UCSD-AML1 (cell line): ENCODE measurements around the gene BLM.
"Not testable (repeated sequence)": the region's sequence is repeated elsewhere in the genome, so short reads cannot be mapped to it uniquely, and the experiment has no call there.

Source experiments
- DNase-seq: peaks from one replicate; lab custom pipeline; 2025; ENCODE audit not compliant: unreplicated experiment; lab: John Stamatoyannopoulos, UW

The BLM gene

DNA sequence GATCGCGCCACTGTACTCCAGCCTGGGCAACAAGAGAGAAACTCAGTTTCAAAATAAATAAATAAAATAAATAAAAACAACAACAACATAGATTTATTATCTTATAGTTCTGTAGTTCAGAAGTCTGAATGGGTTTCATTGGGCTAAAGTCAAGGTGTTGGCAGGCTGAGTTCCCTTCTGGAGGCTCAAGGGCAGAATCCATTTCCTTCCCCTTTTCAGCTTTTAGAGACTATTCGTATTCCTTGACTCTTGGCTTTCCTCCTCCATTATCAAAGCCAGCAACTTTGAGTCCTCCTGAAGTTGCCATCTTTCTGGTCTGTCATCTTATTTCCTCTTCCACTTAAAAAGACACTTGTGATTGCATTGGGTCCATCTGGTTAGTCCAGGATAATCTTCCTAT is 12.1 kb downstream of the BLM start:
- DNase-seq = no peak

DNA sequence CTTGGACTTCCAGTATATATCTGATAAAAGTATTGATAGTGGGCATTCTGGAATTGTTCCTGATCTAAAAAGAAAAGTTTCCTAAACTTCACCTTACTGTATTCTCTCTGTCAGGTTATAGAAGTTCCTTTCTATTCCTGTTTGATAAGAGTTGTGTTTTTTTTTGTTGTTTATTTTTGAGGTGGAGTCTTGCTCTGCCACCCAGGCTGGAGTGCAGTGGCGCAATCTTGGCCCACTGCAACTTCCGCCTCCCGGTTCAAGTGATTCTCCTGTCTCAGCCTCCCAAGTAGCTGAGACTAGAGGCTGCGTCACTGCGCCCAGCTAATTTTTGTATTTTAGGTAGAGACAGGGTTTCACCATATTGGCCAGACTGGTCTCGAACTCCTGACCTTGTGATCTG is 13.1 kb downstream of the BLM start:
- DNase-seq = no peak

DNA sequence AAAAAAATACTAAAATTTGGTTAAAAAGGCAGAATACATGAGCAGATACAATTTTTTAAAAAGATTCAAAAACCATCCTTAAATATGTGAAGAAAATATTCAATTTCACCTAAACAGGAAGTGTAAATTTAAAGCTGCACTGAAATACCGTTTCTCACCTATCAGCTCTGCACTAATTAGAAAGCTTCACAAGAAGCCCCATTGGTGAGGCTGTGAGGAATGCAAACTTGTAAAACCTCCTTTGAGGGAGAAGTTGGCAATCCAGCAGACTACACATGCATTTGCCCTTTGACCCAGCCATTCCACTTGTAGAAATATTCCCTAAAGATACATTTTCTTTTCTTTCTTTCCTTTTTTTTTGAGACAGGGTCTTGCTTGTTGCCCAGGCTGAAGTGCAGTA is 18.8 kb downstream of the BLM start:
- DNase-seq = no peak

DNA sequence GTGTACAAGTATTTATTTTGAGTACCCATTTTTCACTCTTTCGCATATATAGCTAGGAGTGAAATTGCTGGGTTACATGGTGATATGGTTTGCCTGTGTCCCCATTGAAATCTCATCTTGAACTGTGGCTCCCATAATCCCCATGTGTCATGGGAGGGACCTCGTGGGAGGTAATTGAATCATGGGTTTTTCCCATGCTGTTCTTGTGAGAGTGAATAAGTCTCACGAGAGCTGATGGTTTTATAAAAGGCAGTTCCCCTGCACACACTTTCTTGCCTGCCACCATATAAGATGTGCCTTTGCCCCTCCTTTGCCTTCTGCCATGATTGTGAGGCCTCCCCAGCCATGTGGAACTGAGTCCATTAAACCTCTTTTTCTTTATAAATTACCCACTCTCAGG is 23.4 kb downstream of the BLM start:
- not testable (repeated sequence) for DNase-seq

DNA sequence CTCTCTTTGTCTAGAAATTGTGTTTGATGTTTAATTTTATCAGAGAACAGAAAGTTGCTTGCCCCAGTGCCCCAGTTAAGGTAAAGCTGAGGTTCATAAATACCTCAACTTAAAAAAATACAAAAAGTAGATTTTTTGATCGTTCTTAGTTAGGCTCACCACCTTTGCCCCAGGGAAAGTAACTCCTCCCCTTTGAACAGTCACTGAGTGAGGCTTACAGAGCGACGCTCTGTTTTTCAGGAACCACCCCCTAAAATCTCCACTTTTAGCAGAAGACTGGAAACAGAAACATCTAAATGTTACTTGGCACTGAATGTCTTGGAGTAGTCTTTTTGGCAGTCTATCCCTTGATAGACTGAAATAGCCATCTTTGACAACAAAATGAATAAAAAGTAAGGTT is 24.9 kb downstream of the BLM start:
- no peak for DNase-seq

DNA sequence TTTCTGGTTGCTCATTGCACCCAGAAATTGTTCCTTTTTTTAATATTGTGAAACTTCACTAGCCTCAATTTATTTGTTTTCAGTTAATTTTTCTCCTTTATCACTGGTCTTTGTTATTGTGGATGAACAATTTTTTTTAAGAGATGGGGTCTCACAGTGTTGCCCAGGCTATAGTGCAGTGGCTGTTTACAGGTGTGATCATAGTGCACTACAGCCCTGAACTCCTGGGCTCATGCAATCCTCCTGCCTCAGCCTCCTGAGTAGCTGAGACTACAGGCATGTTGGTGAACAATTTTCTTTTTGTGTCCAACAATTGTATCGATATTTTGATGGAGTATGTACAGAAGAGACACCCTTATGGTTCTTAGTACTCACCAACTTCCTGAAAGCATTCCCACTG is 26.3 kb downstream of the BLM start:
- no peak for DNase-seq

DNA sequence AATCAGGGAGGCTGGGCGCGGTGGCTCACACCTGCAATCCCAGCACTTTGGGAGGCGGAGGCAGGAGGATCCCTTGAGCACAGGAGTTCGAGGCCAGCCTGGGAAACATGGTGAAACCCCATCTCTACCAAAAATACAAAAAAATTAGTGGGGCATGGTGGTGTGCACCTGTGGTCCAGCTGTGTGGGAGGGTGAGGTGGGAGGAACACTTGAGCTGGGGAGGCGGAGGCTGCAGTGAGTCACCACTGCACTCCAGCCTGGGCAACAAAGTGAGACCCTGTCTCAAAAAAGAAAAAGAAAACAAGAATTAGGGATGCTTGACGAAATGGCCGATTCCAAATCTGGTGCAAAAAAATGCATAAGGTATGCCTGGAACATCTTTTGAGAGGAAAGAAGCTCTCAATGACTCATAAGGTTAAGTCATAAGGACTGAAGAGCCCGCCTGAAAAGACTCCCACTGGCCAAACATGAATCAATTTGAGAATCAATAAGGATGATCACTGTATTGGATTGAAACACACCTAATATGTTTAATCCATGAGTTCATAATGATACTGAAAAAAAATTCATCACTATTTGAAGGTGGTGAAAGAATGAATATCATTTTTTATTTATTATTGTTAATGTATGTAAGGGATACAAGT is 27.7 kb downstream of the BLM start:
- no peak for DNase-seq

DNA sequence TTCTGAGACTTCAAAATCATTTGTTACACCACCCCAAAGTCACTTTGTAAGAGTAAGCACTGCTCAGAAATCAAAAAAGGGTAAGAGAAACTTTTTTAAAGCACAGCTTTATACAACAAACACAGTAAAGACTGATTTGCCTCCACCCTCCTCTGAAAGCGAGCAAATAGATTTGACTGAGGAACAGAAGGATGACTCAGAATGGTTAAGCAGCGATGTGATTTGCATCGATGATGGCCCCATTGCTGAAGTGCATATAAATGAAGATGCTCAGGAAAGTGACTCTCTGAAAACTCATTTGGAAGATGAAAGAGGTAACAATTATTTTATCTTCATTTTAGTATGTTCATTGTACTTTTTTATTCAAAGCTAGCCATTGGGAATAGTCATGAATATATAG is 32.6 kb downstream of the BLM start:
- DNase-seq = no peak

DNA sequence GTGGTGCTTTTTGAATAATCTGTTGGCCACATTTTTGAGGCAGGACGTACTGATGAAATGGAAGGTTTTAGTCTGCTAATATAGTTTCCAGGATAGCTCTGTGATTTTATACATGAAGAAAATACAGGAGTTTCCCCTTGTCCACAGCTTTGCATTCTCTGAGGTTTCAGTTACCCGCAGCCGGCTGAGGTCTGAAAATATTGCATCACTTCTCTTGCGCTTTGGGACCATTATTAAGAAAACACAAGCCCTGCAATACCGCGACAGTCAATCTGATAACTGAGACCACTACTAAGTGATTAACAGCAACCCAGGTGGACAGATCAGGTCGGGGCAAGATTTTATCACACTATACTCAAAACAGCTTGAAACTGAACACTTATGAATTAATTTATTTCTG is 33.0 kb downstream of the BLM start:
- DNase-seq = no peak

DNA sequence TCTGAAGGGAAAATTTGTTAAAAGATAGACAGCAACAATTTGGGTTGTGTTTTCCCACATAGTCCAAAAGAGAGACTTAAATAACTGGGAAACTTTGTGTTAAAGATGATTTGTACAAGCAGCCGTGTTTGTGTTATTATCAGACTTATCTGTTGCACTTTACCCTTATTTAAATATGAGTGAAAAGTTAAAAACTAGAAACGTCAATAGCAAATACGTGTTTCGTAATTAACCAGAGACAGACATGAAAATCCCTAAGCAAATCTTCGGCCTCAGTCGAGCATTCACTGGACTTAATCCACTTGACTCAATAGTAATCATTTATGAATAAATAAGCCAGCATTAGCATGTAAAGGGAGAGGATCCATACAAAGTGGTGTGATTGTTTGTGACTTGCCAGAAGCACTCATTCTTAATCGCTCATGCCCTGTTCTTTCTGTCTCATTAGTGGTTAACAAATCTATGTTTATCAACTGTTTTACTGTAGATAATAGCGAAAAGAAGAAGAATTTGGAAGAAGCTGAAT is 34.2 kb downstream of the BLM start:
- DNase-seq = no peak

DNA sequence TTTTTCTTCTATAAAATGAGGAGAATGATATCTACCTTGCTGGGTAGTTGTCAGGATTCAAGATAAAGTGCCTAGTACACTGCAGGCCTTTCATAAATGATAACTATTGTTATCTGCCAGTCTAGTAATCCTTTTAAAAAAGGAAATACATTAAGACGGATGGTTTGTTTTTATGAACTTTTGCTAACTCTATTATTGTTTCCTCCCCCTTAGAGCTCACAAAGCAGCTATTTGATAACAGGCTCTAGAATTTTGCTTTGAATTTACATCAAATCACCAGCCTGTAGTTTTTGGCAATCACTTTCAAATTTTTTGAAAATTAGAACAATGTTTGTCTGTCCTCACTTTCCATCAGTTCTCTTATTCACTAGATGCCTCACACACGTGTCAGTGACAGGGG is 39.8 kb downstream of the BLM start:
- DNase-seq = no peak

DNA sequence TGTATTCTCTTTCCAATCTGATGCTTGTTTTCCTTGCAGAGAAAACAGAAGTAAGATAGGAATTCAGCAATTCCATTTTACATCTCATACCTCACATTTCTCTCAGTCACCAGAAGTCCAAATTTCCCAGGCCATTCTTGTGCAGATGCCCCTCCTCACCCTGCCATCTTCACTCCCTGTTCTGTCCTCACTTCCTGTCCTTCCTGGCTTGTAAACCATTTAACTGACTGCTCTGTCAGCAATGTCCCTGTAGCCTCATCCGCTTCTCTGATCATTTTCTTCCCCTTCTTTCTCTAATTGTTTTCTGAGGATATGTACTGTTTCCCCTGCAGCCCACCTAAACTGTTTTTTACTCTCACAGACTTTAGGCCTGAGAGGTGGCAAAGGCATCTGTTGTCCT is 40.3 kb downstream of the BLM start:
- DNase-seq = no peak

DNA sequence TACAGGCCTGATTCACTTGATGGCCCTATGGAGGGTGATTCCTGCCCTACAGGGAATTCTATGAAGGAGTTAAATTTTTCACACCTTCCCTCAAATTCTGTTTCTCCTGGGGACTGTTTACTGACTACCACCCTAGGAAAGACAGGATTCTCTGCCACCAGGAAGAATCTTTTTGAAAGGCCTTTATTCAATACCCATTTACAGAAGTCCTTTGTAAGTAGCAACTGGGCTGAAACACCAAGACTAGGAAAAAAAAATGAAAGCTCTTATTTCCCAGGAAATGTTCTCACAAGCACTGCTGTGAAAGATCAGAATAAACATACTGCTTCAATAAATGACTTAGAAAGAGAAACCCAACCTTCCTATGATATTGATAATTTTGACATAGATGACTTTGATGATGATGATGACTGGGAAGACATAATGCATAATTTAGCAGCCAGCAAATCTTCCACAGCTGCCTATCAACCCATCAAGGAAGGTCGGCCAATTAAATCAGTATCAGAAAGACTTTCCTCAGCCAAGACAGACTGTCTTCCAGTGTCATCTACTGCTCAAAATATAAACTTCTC is 43.6 kb downstream of the BLM start:
- no peak for DNase-seq

DNA sequence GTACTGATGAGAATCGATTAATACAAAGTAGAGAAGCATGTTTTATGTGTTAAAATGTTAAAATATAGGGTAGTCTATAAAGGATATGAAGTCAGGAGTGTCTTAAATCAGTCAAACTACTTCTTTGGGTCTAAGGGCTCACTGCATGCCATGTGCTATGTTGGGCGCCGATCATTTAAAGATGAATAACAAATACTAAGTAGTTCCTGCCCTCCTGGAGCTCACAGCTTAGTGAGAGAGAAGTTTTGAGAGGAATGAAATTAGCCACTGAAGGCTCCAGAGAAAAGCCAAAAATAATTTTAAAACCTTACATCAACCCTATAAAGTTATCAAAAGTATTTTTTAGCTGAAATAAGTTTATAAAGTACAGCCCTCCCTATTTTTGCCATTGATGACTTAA is 44.5 kb downstream of the BLM start:
- no peak for DNase-seq

DNA sequence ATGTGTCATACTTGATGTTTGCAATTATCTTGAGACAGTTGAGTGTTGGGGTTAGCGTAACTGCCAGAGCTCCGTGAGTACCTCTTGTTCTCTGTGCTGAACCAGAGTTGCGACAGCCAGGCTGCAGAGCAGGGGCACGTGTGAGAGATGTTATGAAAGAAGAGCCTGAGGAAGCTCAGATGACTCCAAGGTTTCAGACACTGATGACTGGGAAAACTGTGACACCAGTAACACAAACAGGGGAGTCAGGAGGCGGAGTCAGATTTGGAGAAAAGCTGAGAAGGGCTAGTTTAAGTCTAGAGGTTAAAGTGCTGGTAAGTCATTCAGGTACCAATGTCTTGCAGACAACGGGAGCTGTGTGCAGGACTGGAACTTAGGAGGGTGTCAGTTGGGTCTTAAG is 45.0 kb downstream of the BLM start:
- no peak for DNase-seq

DNA sequence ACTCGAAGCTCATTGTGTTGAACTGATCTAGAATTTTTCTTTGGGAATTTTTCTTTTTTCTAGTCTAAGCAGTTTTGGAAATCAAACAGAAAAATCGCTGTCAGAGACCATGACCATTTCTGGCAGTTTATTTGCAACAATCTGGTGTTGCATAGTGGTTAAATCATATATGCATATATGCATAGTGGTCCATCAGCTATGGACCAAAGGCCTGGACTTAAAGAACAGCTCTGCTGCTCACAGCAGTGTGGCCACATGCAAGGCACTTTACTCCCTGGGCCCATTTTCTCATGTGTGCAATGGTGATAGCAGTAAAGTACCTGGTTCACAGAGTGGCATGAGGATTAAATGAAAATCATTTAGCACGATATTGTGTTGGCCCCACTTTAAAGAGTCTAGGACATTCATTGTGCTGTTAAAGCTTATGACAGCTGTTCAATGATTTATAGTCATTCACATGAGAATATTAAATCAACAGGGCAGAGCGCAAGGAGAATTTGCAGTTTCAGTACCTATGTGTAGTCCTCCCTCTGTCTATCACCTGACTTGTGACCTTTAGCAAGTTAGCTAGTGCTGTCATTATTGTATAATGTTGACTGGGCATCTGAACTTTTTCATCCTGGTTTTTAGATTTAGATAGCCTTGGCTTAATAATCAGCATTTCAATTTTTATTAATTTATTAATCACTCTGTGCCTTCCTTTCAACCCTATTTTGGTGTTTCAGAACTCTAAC is 46.4 kb downstream of the BLM start:
- no peak for DNase-seq

DNA sequence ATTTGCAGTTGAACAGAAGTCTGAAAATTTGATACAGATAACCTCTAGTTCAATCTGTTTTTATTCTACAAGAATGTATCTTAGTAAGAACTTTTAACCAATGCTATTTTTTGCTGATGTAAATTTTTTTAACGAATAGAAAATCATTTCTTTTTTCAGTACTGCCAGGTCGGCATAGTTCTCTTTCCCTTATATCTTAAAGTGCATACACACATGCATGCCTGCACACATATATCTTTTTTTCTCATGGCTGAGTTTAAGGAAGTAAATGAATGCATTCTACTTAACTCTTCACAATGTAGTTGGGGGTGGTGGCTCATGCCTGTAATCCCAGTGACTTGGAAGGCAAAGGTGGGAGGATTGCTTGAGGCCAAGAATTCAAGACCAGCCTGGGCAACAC is 48.4 kb downstream of the BLM start:
- no peak for DNase-seq

DNA sequence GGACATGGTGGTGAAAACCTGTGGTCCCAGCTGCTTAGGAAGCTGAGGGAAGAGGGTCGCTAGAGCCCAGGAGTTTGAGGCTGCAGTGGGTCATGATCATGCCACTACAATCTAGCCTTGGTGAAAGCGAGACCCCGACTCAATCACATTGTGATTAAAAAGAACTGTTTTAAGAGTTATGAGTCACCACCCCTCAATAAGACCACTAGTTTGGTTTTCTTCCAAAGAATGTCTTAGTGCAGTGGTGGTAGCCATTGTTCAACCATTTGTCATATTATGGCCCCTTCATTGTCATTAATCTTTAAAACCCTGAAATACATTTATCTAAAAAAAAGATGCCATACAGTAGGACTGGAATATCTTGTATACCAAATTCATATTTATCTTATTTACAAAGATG is 48.8 kb downstream of the BLM start:
- no peak for DNase-seq

DNA sequence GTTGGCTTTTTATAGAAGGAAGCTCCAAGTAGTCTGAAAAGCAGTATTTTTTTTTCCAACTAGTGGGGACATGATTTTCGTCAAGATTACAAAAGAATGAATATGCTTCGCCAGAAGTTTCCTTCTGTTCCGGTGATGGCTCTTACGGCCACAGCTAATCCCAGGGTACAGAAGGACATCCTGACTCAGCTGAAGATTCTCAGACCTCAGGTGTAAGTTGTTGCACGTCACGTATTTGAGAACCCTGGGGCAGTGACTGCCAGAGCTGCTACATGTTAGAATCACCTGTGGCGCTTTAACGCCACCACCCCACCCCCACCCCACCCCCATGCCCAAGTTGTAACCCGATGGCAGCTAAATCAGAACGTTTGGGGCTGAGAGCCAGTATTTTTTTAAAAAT is 52.2 kb downstream of the BLM start:
- no peak for DNase-seq

DNA sequence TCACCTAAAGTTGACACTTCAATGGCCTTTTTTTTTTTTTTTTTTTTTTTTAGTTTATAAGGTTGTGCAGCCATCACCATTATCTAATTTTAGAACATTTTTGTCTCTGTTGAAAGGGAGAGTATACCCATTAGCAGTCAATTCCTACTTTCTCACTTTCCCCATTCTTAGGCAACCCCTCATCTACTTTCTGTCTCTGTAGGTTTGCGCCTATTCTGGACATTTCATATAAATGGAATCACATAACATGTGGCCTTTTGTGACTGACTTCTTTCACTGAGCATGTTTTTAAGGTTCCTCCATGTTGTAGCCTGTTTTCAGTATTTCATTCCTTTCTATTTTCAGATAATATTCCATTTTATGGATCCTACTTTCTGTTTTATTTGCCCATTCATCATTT is 56.3 kb downstream of the BLM start:
- DNase-seq = no peak

DNA sequence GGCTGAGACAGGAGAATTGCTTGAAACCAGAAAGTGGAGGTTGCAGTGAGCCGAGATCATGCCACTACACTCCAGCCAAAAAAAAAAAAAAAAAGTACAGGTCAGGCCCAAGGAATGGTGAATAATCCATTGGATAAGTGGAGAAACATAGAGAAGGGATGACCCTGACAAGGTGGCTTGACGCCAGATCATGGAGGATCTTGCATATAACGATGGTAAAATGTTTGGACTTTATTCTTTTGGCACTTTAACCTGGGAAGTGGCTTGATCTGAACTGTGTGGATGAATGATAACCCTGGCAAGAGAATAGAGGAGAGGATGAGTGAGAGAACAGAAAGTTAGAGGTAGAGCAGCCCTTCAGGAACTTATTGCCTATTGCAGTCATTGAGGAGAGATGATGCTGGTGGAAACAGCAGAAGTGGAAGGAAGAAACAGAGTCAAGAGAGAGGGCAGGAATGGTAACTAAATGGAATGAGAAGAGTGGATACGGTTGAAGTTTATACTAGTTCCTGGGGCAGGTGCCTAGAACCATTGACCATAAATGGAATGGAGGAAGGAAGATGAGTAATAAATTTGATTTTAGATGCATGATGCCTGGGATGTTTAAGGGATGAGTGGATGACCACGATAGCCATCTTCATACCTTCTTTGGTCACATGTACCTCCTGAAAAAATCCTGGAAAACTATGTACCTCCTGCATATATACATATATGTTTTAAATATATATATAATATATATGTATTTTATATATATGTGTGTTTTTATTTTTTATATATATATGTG is 57.8 kb downstream of the BLM start:
- DNase-seq = no peak

DNA sequence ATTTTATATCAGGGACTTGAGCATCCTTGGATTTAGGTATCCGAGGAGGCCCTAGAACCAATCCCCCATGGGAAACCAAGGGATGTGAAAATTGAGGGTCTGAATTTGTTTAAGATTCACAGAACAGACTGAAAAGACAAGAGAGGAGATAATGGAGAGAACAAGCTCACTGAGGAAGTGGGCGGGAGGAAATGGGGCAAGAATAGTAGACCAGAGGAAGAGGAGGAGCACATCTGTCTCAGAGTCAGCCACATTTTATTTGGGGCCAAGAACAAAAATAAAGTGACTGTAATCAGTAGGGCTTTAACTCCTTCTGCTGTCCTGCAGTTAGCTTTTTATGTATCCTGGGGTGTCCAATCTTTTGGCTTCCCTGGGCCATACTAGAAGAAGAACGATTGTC is 63.8 kb downstream of the BLM start:
- DNase-seq = no peak
